Activated CD8-positive, alpha-beta memory T cell treated with anti-CD3 and anti-CD28 coated beads, Interleukin-2, amount 50 U/mL, for 1 hour (primary cell): ENCODE measurements around the gene METTL22.
"Not testable (repeated sequence)": the region's sequence is repeated elsewhere in the genome, so short reads cannot be mapped to it uniquely, and the experiment has no call there.

ENCODE experiments used
- DNase-seq: peaks from one replicate; pipeline ENCODE4 v3.0.0-alpha.2; 2020; ENCODE audit errors: extremely low read depth

METTL22 gene

DNA sequence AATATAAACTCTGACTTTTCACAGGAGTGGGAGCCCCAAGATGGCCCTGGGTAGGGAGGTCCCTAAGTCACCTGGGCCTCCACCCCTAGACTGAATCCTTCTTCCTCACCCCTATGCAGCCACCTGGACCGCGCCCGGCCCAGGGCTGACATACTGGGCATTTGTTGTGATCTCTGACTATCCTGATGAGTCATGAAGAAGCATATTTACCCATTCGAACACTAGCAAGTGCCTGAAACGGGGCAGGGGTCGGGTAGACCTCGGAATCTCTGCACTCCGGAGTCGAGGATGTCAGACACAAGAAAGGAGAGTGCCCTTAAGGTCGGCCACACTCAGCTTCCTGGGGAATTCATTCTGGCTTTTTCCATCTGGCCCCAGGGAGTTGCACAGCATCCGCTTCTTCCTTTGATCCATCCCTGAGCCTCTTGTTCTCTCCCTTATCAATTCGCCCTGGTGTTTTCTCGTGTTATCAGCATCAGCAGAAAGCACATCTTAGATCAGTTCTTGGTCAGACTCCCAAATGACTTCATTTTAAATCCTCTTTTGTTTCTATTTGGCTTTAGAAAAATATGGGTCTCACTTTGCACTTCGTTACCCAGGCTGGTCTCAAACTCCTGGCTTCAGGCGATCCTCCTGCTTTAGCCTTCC, 10.4 kb downstream of the METTL22 start:
- DNase-seq, result no peak

DNA sequence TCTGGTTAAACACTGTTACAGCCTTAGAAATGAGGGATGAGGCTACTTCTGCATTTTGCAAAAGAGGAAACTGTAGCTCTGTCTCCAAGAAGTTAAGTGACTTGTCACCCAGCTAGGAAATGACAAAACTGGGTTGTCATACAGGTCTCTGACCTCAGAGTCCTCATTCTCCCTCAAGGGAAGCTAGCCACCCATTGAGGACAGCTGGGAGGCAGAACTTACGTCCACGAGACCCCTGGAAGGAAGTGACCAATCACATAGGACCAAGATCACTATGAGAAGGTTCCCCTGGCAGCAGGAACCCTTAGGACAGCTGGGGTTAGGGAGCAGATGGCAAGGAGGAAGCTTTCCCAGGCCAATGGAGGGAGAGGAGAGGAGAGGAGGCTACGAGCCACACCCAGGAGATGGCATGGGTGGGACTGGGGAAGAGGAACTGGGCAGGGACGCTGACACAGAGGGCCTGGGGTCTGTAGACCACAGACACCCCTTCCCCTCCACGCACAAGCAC, 11.2 kb downstream of the METTL22 start:
- no peak for DNase-seq

DNA sequence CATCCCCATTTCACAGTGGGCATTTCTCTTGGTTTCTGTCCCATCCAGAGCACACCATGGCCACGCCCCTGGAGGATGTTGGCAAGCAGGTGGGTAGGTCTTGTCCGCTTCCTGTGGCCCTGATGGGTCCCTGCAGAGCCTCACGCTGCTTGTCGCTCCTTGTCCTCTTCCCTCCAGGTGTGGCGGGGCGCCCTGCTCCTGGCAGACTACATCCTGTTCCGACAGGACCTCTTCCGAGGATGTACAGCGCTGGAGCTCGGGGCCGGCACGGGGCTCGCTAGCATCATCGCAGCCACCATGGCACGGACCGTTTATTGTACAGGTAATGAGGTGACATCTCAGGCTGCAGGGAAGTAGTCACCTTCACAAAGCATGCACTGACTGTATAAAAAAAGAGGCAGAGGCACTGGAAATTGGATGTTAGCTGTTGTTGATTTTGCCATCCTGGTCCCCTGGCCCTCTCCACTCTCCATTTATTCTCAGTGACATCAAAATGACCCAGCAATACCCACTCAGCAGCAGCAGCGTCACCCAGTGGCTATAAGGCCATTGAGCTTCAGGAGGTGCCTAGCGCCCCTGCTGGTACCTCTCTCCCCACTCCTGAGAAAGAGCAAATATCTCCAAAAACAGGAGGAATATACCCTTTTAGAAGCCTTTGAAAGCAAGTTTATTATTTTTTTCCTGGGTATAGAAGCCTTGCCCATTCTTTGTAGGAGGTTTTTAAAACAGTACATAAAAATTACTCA, 13.7 kb downstream of the METTL22 start:
- no peak for DNase-seq

DNA sequence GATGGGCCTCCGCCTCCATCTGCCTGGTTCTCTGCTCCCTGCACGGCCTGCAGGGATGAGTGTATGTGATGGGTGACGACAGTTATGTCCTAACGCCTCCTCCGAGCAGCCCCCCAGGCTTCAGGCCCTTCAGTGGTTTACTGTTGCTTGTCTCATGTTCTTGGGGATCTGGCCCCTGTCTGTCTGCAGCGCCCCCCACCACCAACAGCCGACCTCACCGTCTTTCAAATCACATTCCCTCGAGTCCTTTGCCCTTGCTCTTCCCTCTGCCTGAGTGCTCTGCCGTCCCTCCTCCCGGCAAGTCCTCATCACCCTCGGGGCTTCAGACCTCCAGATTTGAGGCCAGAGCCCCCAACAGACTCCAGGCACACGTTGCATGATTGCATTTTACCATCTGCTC, 18.2 kb downstream of the METTL22 start:
- DNase-seq, result no peak

DNA sequence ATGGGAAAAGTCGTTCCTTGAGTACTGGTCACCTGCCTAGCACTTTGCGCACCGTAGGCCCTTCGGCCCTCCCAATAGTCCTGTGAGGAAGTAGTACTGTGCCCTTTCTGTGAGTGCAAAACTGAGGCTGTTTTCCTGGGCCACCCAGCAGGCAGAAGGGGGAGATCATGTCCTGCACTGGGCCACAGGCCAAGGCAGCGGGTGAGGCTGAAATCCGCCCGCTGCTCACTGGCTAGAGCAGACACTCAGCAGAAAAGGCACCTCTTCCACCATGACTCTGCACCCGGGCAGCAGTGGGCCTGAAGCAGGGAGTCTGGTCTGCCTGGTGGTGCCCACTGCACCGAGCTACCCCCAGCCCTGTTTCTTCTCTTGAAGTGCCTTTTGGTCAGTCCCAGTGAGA, 20.2 kb downstream of the METTL22 start:
- DNase-seq, result no peak

DNA sequence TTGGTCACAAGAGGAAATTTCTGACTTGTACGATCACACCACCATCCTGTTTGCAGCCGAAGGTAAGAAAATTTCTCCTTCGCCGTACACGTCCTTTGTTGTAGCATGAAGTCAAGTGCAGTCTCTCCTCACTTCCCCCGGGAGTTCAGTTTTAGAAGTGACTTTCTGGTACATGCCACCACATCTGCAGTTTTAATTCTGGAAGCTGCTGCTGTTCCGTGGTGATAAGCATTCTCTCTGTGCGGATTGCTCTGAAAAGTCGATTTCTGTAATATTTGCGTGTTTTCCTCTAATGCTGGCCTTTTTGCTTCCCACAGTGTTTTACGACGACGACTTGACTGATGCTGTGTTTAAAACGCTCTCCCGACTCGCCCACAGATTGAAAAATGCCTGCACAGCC, 20.6 kb downstream of the METTL22 start:
- no peak for DNase-seq

DNA sequence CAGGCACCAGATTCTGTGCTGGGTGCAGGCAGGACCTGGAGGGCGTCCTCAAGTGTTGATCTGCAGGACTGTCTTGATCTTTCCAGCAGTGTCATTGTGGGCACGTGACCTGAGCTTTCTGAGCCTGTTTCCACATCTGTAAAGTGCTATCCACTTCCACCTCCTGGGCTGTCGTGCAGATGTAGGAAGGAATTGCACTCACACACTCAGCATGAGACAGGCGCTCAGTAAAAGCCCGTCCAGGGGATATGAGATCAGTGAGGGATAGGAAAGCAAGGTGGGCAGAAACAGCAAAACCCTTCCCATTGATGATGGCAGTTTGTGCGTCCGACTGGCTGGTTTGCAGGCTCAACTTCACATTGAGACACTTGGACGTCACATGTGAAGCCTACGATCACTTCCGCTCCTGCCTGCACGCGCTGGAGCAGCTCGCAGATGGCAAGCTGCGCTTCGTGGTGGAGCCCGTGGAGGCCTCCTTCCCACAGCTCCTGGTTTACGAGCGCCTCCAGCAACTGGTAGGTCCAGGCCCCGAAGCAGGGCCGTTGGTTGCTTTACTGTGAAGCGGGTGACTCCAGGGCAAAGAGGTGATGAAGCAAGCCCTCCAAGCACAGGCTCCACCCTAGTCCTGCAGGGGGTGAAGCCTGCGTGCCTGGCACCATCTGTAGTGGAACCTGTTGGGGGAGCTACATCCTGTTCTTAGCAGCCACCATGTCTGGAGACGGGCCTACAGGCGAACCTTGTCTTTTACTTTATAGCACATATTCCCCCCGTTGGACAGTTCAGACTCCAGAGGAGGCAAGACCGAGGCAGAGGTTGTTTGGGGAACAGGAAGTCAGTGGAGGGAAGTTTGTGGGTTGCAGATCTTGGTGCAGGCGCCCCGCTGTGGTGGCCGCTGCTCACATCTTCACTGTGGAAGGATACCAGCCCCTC, 23.0 kb downstream of the METTL22 start:
- DNase-seq, result no peak

DNA sequence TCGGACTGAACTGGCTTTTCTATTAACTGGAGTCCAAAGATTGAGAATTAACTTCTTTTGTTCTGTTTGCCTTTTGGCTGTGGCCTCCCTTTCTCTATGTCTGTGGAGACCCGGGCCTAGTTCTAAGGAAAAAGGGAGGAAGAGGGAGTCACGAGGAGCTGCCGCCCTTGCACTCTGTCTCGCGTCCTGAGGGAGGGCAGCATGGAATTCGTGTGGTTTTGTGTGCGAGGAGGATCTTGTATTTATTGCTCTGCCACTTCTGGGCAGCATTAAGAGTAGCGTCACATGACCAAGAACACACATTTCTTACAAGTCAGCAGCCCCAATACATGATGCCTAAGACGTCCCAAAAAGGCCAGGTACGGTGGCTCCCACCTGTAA, 23.6 kb downstream of the METTL22 start:
- DNase-seq, result no peak

DNA sequence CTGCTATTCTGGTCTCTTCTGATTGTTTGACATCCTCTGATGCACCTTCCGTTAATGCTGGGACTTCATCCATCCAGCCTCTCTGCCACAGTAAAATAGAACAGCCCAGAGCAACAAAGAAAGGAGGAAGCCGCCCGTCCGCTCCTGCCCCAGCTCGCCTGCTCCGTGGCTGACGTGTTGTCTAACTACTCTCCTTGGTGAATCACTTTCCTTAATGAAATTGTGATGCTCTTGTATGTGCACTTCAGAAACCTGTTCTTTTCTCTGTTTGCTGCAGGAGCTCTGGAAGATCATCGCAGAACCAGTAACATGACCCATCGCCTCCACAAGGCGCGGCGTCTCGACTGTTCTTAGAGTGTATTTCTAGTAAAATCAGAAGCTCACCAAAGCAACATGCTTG, 24.3 kb downstream of the METTL22 start:
- DNase-seq, result no peak

DNA sequence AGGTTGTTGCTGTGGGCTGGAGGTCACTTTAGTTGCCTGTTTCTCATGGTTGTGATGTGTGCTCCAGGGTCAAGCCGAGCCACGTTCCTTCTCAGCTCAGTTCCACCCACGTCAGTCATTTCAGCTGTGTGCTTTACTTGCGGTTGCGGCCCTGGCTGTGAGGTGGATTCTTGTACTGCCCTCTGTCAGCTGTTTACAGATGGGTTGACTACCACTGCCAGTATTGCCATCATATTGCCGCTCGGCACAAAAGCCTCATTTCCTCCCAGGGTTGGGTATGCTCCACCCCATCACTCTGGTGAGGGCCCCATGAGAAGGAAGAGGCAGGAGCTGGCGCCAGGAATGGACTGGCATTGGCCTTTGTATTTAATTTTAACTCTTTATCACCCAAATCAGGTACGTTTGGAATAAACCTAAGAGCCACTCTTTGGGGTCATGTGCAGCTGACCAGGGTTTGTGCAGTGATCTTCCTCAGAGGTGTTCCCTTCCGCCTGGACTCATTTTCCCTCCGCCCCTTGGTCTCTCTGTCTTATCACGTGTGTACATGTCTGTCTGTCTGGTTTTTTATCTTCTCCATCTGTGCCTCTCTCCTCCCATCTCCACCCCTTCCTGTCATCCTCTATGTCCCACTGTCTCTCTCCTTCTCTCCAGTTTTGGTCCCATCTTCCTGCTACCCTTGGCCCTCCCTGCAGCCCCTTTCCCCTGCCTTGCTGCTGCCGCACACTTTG, 25.0 kb downstream of the METTL22 start:
- no peak for DNase-seq

DNA sequence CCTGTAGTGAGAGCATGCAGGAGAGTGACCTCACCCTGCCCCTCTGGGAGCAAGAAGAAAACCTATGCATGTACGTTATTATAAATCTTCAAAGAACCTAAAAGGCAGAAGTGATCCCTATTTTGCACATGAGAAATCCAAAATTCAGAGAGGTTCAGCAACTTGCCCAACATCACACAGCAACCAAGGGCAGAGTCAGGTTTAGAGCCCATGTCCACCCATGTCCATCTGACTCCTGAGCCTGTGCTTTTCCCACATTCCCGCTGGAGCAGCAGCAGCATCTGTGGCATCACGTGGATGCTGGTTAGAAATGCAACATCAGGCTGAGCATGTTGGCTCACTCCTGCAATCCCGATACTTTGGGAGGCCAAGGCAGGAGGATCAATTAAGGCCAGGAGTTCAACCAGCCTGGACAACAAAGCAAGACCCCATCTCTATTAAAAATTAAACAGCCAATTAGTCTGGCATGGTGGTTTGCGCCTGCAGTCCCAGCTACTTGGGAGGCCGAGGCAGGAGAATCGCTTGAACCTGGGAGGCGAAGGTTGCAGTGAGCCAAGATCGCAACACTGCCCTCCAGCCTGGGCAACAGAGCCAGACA, 26.3 kb downstream of the METTL22 start:
- no peak for DNase-seq

DNA sequence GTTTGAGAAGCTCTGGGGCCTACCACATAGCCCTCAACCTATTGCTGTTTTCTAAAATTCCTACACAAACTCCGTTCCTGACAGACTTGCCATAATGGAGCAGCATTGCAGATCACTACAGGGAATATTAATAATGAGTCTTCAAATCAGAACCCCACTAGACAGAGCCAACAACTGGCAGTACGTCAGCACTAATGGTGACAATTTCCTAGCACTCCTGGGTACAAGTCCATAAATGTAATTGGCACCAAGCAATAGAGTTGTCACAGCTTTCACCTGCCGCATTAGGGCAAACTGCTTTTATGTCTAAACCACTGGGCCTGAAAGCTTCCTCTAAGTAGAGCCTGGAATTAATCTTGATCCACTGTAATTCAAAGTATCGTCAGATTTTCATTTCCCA, 27.4 kb downstream of the METTL22 start:
- DNase-seq, result no peak

DNA sequence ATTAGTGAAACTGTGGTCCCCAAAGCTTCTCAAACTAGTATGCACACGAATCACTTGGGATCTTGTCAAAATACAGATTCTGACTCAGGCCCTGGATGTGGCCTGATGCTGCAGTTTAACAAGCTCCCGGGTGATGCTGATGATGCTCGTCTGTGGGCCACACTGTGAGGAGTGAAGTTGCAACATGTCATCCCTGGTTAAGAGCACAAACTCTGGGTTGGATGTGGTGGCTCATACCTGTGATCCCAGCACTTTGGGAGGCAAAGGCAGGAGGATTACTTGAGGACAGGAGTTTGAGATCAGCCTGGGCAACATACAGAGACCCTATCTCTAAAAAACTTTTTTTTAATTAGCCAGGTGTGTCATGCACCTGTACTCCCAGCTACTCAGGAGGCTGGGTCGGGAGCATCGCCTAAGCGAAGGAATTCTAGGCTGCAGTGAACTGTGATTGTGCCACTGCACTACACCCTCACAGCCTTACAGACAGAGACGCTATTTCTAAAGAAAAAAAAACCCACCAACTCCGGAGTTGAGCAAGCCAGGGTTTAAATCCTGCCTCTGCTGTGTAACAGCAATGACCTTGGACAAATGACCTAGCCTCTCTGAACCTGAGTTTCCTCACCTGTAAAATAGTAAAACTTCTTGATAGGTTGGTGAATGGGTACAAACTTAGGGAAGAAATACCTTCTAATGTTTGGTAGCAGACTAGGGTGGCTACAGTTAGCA, 28.5 kb downstream of the METTL22 start:
- no peak for DNase-seq

DNA sequence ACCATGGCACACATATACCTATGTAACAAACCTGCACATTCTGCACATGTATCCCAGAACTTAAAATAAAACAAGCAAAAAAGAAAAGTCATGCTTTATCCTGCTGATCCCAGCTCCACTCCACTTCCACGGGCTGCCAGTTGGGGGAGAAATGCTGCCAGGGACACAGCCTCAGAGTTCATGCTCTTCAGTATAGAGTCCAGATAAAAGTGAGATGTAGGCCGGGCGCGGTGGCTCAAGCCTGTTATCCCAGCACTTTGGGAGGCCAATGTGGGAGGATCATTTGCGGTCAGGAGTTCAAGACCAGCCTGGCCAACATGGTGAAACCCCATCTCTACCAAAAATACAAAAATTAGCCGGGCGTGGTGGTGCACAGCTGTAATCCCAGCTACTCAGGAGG, 30.5 kb downstream of the METTL22 start:
- not testable (repeated sequence) for DNase-seq

DNA sequence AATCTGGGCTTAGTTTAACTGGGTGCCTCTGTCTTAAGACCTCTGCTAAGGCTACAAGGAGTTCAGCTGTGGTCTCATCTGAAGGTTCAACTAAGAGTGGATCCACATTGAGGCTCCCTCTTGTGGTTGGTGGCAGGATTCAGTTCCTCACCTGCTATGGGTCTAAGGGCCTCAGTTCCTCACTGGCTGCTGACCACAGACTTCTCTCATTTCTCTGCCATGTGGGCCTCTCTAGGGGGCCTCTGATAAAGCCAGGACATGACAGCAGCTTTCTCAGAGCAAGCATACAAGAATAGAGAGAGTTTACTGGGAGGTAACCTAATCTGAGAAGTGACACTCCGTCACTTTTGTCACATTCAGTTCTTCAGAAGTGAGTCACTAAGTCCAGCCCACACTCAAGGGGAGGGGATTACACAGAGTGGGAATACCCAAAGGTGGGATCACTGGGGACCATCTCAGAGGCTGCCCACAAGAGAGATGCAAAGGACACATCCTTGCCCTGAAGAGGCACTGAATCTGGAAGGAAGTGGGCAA, 33.8 kb downstream of the METTL22 start:
- no peak for DNase-seq

DNA sequence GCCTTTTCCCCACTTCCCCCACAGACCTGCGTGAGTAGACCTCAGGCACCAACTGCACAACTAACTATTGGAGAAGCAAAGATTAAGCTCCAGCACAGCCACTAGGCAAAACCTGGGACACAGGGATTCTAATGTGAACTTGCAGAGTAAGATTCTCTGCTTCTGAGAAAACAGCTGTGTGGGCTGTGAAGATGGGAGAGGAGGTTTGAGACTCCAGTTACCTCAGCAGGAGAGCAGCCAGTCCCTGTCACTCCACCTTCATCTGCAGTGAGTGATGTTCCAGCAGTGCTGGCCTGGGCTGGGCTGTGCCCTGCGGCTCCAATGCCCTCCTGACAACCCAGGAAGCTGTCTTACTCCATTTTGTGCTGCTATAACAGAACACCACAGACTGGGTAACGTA, 34.9 kb downstream of the METTL22 start:
- no peak for DNase-seq

DNA sequence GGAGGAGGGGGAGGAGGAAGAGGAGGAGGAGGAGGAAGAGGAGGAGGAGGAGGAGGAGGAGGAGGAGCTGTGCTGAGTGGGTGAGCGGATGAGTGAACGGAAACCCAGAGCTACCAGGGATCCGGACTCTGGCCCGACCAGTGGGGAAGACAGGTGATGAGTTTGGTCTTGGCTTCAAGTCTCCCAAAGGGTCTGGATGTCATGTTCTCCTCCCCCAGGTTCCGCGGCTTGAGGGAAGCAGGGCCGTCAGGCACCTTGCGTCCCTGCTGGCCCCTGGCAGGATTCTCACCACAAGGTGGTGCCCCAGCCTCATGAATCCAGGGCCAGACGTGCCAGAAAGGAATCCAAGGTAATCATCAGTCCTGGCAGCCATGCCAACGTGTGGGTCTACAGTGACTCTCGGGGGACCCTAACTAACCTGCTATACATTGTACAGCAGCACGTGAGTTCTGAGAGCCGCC, 39.4 kb downstream of the METTL22 start:
- DNase-seq, result no peak

DNA sequence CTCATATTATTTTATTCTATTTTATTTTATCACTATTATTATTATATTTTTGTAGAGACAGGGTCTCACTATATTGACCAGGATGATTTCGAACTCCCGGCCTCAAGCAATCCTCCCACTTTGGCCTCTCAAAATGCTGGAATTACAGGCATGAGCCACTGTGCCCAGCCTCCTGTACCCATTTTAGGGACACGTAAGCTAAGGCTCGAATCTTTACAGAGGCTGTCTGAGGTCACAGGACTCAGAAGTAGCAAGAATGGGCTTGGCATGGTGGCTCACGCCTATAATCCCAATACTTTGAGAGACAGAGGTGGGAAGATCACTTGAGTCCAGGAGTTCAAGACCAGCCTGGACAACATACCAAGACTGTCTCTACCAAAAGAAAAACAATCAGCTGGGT, 40.2 kb downstream of the METTL22 start:
- DNase-seq, result no peak

DNA sequence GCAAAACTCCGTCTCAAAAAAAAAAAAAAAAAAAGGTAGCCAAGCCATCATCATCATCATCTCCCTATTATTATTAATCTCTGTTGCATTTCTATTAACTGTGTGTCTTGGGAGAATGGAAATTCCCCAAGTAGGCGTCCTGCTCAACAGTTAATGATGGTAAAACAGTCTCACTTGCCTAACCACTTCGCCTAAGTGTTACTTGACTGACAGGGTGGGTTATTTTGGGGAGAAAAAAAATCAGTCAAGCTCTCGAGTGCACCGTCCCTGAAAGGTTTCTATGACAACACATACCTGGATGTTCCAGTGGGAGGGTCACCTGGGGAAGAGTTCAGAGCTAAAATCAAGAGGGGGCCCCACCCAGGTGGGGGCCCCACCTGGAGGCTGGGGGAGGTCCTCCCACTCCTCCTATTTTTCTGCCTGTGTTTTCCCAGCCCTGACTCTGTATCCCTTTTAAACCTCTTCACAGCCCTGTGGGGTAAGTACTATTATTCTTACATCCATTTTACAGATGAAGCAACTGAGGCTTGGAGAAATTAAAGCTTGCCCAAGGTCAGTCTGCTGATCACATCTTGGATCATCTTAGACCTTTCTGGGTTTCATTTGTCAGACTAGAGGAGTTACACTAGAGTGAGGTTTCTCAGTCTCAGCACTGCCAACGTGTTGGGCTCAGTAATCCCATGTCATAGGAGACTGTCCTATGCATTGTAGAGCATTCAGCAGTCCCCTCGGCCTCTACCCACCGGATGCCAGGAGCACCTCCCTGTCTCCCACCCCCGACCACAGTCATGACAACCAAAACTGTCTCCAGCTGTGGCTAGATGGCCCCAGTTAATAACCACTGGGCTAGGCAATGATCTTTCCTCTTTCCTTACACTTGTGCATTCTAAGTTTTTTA, 41.9 kb downstream of the METTL22 start:
- DNase-seq, result no peak
